ENCODE measurements around the gene DOLPP1. TPM values are rescaled to one million over a fixed set of nuclear protein-coding genes. Genes with fewer than 3 reads are reported as not detected.

The DOLPP1 gene
- polyA plus RNA-seq, 1 donor from 2014 or later, result 31.5 TPM

DNA sequence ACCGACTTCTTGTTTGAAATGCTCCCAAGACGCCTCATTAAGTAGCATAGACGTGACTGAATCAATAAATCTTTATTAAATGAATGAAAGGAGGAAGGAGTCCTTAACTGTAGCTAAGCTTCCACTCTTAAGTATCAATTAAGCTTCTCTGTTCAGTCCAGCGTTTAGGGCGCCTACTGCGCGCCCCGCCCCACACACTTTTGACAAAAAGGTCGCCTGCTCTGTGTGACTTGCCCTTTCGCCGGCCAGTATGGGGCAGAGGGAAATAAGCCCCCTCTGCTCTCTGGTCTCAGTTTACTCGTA, 662 bp upstream of the DOLPP1 start:
- Histone ChIP-seq H3F3A (ENCODE audit: insufficient read depth, low read length, poor library complexity, severe bottlenecking) (no peaks in the 10 kb centered on the region), H3K4me2 (ENCODE audit: low read length) (peak overlapping the region; percentile 85), H3K9me2 (ENCODE audit: insufficient read depth, low read length) (no peaks in the 10 kb centered on the region), H4K20me1 (ENCODE audit: insufficient read depth) (no peaks in the 10 kb centered on the region), H3K79me2 (replicated peaks; ENCODE audit: insufficient read depth, low read length) (peaks cover 18% of the 10 kb centered on the region), H3K36me3 (ENCODE audit: insufficient read depth, low read length) (no peaks in the 10 kb centered on the region), H3K9me3 (ENCODE audit: low read length) (no peaks in the 10 kb centered on the region), H3K27ac (ENCODE audit: low read length) (no peak overlapping the region), H2AFZ (ENCODE audit: low read depth, low read length) (peak overlapping the region; percentile 18), H3K27me3 (ENCODE audit: insufficient read depth, low read depth, low read length) (no peaks in the 10 kb centered on the region), H3K9ac (ENCODE audit: low read length) (no peak overlapping the region), H3K4me3 (ENCODE audit: low read length) (peak overlapping the region; percentile 86)
- TF ChIP-seq EP300 (conservative IDR thresholded peaks at IDR 0.05; ENCODE audit: poor library complexity, severe bottlenecking), result no peak
- TF ChIP-seq SMC3 (conservative IDR thresholded peaks at IDR 0.05; ENCODE audit: poor library complexity), result no peak
- no peak for TF ChIP-seq MXI1 (conservative IDR thresholded peaks at IDR 0.05; ENCODE audit: poor library complexity, severe bottlenecking)
- TF ChIP-seq POLR2AphosphoS5 (IDR thresholded peaks at IDR 0.05), result no peak
- TF ChIP-seq CTCF (IDR thresholded peaks at IDR 0.05; ENCODE audit: poor library complexity, severe bottlenecking), result no peak
- TF ChIP-seq REST (IDR thresholded peaks at IDR 0.05; ENCODE audit: borderline replicate concordance), result no peak
- TF ChIP-seq RAD21 (conservative IDR thresholded peaks at IDR 0.05), result no peak
- TF ChIP-seq EZH2 (IDR thresholded peaks at IDR 0.05; ENCODE audit: borderline replicate concordance, insufficient read depth, low read length, poor library complexity, severe bottlenecking), result no peak
- TF ChIP-seq TAF1 (IDR thresholded peaks at IDR 0.05; ENCODE audit: low read depth), result no peak

DNA sequence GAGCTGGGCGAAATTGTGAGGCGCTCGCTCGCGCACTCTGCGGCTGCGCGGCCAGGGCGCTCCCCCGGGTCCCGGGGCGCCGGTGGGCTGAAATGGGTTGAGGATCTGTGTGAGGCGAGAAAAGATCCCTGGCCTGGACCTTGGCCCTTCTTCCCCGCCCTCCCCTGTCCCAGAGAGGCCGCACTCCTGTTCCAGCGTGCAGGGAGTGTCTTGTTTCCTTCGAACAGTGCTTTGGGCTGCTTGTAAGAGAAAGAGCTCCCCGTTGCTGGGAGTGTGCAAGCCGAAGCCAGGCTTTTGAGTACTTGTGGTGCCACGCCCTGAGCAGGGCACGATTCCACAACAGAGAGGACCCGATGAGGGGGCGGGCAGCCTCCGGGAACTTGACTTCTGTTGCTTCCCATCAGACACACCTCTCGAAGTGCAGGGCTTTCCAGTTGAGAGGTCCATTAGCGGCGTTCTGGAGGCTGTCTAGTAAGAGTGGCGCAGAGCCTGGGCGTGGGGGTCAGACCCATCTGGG, 535 bp downstream of the DOLPP1 start:
- Histone ChIP-seq H3K9ac (ENCODE audit: low read length) (peak overlapping the region; percentile 83), H3K79me2 (replicated peaks; ENCODE audit: insufficient read depth, low read length) (peaks cover 18% of the 10 kb centered on the region), H3K4me3 (ENCODE audit: low read length) (peak overlapping the region; percentile 86), H3K36me3 (ENCODE audit: insufficient read depth, low read length) (no peaks in the 10 kb centered on the region), H4K20me1 (ENCODE audit: insufficient read depth) (no peaks in the 10 kb centered on the region), H3K4me2 (ENCODE audit: low read length) (peak overlapping the region; percentile 95), H2AFZ (ENCODE audit: low read depth, low read length) (peak overlapping the region; percentile 46), H3F3A (ENCODE audit: insufficient read depth, low read length, poor library complexity, severe bottlenecking) (no peaks in the 10 kb centered on the region), H3K9me3 (ENCODE audit: low read length) (no peaks in the 10 kb centered on the region), H3K27ac (ENCODE audit: low read length) (peak overlapping the region; percentile 91), H3K9me2 (ENCODE audit: insufficient read depth, low read length) (no peaks in the 10 kb centered on the region), H3K27me3 (ENCODE audit: insufficient read depth, low read depth, low read length) (no peaks in the 10 kb centered on the region)
- TF ChIP-seq MXI1 (conservative IDR thresholded peaks at IDR 0.05; ENCODE audit: poor library complexity, severe bottlenecking) (no peak), REST (IDR thresholded peaks at IDR 0.05; ENCODE audit: borderline replicate concordance) (no peak), TAF1 (IDR thresholded peaks at IDR 0.05; ENCODE audit: low read depth) (no peak), CTCF (IDR thresholded peaks at IDR 0.05; ENCODE audit: poor library complexity, severe bottlenecking) (no peak), RAD21 (conservative IDR thresholded peaks at IDR 0.05) (no peak), SMC3 (conservative IDR thresholded peaks at IDR 0.05; ENCODE audit: poor library complexity) (no peak), POLR2AphosphoS5 (IDR thresholded peaks at IDR 0.05) (no peak), EZH2 (IDR thresholded peaks at IDR 0.05; ENCODE audit: borderline replicate concordance, insufficient read depth, low read length, poor library complexity, severe bottlenecking) (no peak), EP300 (conservative IDR thresholded peaks at IDR 0.05; ENCODE audit: poor library complexity, severe bottlenecking) (no peak)
